Naive thymus-derived CD4-positive, alpha-beta T cell (primary cell): ENCODE results near the gene IPP. TPM values are rescaled to one million over a fixed set of nuclear protein-coding genes. Genes with fewer than 3 reads are reported as not detected.

Experiments
- ATAC-seq: fragments of 150-1000 bp; cut with Tn5 transposase; 2 replicates; pipeline ENCODE4 v1.10.0; 2021; ENCODE audit warnings: mild to moderate bottlenecking, moderate library complexity
- CTCF ChIA-PET: fragments of 350-600 bp; sonication (Branson Sonifier 250); formaldehyde crosslinking; loops from one replicate; lab custom pipeline; 2021; ENCODE audit warnings: antibody characterized with exemption; lab: Charles Lee
- POLR2A ChIA-PET: fragments of 350-600 bp; sonication (Branson Sonifier 250); formaldehyde crosslinking; loops from one replicate; lab custom pipeline; 2021; ENCODE audit warnings: antibody characterized with exemption, inconsistent platforms; lab: Charles Lee
- DNase-seq, 9 donors: peaks; one replicate each; pipeline versions ENCODE4 v3.0.0 to v3.0.0-alpha.2; 2020 to 2022; ENCODE audit warnings: mixed read lengths in 1 of 9
- H3K27ac ChIP-seq: one replicate; pipeline ENCODE4 v1.7.0; 2013; ENCODE audit warnings: mild to moderate bottlenecking, low read depth, low read length, moderate library complexity
- H3K27me3 ChIP-seq, 2 donors: one replicate each; pipeline ENCODE4 v1.7.0; 2013; ENCODE audit warnings: low read length in 2 of 2, mild to moderate bottlenecking in 2 of 2, moderate library complexity in 2 of 2; ENCODE audit not compliant: control insufficient read depth in 2 of 2, insufficient read depth in 2 of 2
- H3K36me3 ChIP-seq, 3 experiments: 1 replicate in 2 of 3; 2 replicates in 1 of 3; pipeline ENCODE4 v1.7.0; 2013; ENCODE audit warnings: low read length in 3 of 3, mild to moderate bottlenecking in 3 of 3, moderate library complexity in 1 of 3; ENCODE audit not compliant: insufficient read depth in 3 of 3, control insufficient read depth in 2 of 3
- H3K4me1 ChIP-seq, 2 donors: one replicate each; pipeline ENCODE4 v1.7.0; 2013; ENCODE audit warnings: low read length in 2 of 2, mild to moderate bottlenecking in 2 of 2, moderate library complexity in 1 of 2; ENCODE audit not compliant: control insufficient read depth in 2 of 2, insufficient read depth in 2 of 2
- H3K4me3 ChIP-seq: 2 replicates; pipeline ENCODE4 v1.7.0; 2013; ENCODE audit warnings: mild to moderate bottlenecking, low read length
- H3K9me3 ChIP-seq, 3 experiments: 1 replicate in 2 of 3; 2 replicates in 1 of 3; pipeline ENCODE4 v1.7.0; 2013; ENCODE audit warnings: low read length in 3 of 3; ENCODE audit not compliant: control insufficient read depth in 2 of 3
- H3K27ac Mint-ChIP-seq, 9 donors: one replicate each; pipeline ENCODE4 v1.8.0; 2020 to 2022; ENCODE audit warnings: mixed read lengths in 9 of 9, mild to moderate bottlenecking in 8 of 9, moderate library complexity in 5 of 9, inconsistent platforms in 2 of 9
- H3K27me3 Mint-ChIP-seq, 5 donors: one replicate each; pipeline ENCODE4 v1.8.0; 2021 to 2022; ENCODE audit warnings: mixed read lengths in 5 of 5, mild to moderate bottlenecking in 1 of 5
- H3K36me3 Mint-ChIP-seq, 5 donors: one replicate each; pipeline ENCODE4 v1.8.0; 2020 to 2022; ENCODE audit warnings: mixed read lengths in 5 of 5, mild to moderate bottlenecking in 3 of 5, inconsistent platforms in 1 of 5
- H3K4me1 Mint-ChIP-seq, 7 donors: one replicate each; pipeline ENCODE4 v1.8.0; 2020 to 2022; ENCODE audit warnings: mixed read lengths in 7 of 7, mild to moderate bottlenecking in 3 of 7, inconsistent platforms in 1 of 7
- H3K4me3 Mint-ChIP-seq, 10 donors: one replicate each; pipeline ENCODE4 v1.8.0; 2020 to 2022; ENCODE audit warnings: mild to moderate bottlenecking in 10 of 10, mixed read lengths in 10 of 10, moderate library complexity in 6 of 10, inconsistent platforms in 2 of 10
- H3K9me3 Mint-ChIP-seq, 11 donors: one replicate each; pipeline ENCODE4 v1.8.0; 2020 to 2022; ENCODE audit warnings: mixed read lengths in 11 of 11, mild to moderate bottlenecking in 4 of 11, inconsistent platforms in 1 of 11, moderate library complexity in 1 of 11
- intact Hi-C, 2 donors: fragments of 100-400 bp; cut with micrococcal nuclease; formaldehyde crosslinking; loops; one replicate each; pipeline ENCODE4 v1.15.1; 2023
- polyA plus RNA-seq, 2 donors: library from polyadenylated mRNA; unstranded; fragments of 300-500 nt; fragmentation: Illumina TruSeq; gene quantifications; one replicate each; pipeline ENCODE4 v1.2.3, GENCODE V29; 2021
- total RNA-seq, 6 experiments: library from RNA in 5 of 6; stranded (reverse) in 5 of 6; gene quantifications; 1 replicate in 5 of 6; 2 replicates in 1 of 6; pipeline ENCODE4 v1.2.3 and lab custom pipeline; 2021 to 2026

The IPP gene
- total and polyA plus RNA-seq, 7 experiments from 2014 or later, result 9.1 to 19.8 (median 12.5) TPM

DNA sequence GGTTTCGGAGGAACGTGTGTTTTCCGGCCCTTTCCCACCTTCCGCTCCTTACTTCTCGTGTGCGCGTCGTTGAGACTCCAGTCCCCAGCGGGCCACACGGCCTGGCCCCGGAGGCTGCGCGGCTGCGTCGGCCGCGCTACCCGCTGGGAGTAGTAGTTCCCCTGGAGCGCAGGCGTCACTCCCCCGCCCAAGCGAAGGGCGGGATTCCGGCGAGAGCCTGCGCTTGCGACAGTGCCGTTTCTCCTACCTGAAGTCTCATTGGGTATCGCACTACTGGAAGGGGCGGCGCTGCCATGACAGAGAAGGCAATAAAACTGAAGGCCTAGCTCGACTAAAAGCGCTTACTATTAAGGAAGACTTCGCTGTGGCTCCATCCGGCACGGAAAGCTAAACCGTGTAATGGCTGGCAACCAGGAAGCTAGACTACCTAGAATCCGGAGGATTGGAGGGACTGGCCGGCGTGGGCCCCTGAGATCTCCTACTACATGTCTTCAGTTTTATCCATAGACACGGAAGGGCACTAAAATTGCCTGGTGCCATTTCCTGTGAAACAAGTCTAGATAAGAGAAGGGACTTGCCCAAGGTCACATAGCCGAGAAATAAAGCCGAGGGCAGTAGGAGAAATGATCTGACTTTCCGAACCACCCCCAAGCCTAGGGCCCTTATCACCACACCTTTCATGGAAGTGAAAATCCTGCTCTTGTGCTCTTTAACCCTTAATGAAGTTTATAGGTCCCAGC is 63.3 kb downstream of the IPP start:
- CTCF ChIA-PET, result interaction anchor here (1.1 kb wide), 2 partner anchors 42 to 140 kb away, joined by 3 read pairs; no protein-coding TSS in a partner anchor
- H3K4me3 ChIP-seq, result peak overlapping the region; percentile 86
- Mint-ChIP-seq H3K27me3 (no peaks in the 10 kb centered on the region), H3K9me3 (no peaks in the 10 kb centered on the region), H3K27ac (peak overlapping the region; percentile 99 to 100 (median 100)), H3K4me3 (peak overlapping the region; percentile 95 to 100 (median 99)), H3K4me1 (peaks cover 21 to 60% (median 45%) of the 10 kb centered on the region in 7 donors), H3K36me3 (peaks cover 0 to 7% (median 0%) of the 10 kb centered on the region in 5 donors)
- peak overlapping the region; percentile 94 for H3K27ac ChIP-seq
- H3K4me1 ChIP-seq, result peaks cover 29 to 33% of the 10 kb centered on the region in 2 donors
- H3K27me3 ChIP-seq, result no peaks in the 10 kb centered on the region
- peaks cover 0 to 8% (median under 1%) of the 10 kb centered on the region in 3 experiments for H3K36me3 ChIP-seq
- POLR2A ChIA-PET, result interaction anchor here (0.6 to 2.6 kb wide), 21 partner anchors 10 to 1474 kb away, joined by 3 to 31 read pairs (median 3); partner anchors contain the start of genes CCDC163, DMAP1, MMACHC and MUTYH
- ATAC-seq (peak; percentile 90), DNase-seq (peak; percentile 88 to 99 (median 97))
- intact Hi-C loops, result loop anchor here (1.0 to 10.0 kb wide), 27 partner anchors 63 to 1712 kb away; partner anchors contain the start of genes DMAP1 (in 2 of the 2), EIF2B3 (in 2 of the 2), IPP (in 2 of the 2) and MAST2 (in 2 of the 2)
- H3K9me3 ChIP-seq, result no peaks in the 10 kb centered on the region

DNA sequence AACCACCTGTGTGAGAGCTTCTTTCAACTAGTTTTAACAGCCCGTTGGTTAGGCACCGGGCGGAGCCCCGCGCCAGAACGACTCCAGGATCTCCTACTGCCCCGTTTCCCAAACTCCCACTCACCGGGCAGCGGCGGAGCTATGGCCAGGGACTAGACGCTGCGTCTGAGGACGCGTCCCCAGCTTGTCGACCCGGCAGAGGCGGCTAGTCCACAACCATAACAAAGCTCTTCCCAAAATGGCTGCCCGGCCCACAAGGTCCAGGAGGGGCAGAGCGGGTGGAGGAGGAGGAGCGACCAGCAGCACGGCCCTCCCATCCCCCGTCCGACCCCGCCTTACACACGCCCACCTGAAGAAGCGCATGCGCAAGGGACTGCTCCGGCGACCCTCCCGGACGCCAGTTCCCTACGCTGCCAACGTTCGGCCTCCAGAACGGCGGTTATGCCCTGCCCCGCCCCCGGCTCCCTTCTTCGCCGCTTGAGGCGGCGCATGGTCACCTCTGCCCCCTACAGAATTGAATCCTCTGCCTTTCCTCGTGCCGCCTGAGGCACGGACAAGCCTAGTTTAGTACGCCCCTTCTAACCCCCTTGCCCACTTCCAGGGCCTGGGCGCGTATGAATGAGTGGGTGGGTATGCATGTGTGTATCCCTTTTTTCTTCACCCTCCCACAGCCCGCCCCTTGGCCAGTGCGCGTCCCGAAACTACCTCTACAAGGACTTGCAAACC is 64.0 kb downstream of the IPP start, which contains the start of gene GPBP1L1:
TSS of gene GPBP1L1 (minus strand) at position 246 of the 726 bp plus-strand sequence. CDS start 27,446 bp downstream, outside the sequence.
- H3K36me3 ChIP-seq, result peaks cover 0 to 7% (median 0%) of the 10 kb centered on the region in 3 experiments
- peak; percentile 94 to 98 (median 97) for DNase-seq
- no peaks in the 10 kb centered on the region for H3K9me3 ChIP-seq
- no peaks in the 10 kb centered on the region for H3K27me3 Mint-ChIP-seq
- intact Hi-C loops, result loop anchor here (1.0 to 10.0 kb wide), 28 partner anchors 64 to 1712 kb away; partner anchors contain the start of genes DMAP1 (in 2 of the 2), EIF2B3 (in 2 of the 2), IPP (in 2 of the 2) and LRRC41 (in 2 of the 2)
- peak within 1 kb of the TSS; percentile 95 to 100 (median 99) for H3K4me3 Mint-ChIP-seq
- CTCF ChIA-PET, result interaction anchor here (0.7 to 1.3 kb wide), 7 partner anchors 13 to 383 kb away, joined by 3 to 4 read pairs (median 3); partner anchors contain the start of gene TESK2
- ATAC-seq, result peak; percentile 85
- H3K4me3 ChIP-seq, result peak within 1 kb of the TSS; percentile 86
- H3K4me1 Mint-ChIP-seq, result peaks cover 21 to 66% (median 50%) of the 10 kb centered on the region in 7 donors
- H3K27ac ChIP-seq, result peak within 1 kb of the TSS; percentile 94
- peak within 1 kb of the TSS; percentile 99 to 100 (median 100) for H3K27ac Mint-ChIP-seq
- POLR2A ChIA-PET, result interaction anchor here (0.5 to 2.6 kb wide), 31 partner anchors 10 to 1473 kb away, joined by 3 to 31 read pairs (median 3); partner anchors contain the start of genes AKR1A1, CCDC163, DMAP1 and LRRC41
- H3K9me3 Mint-ChIP-seq, result no peaks in the 10 kb centered on the region
- H3K36me3 Mint-ChIP-seq, result peaks cover 0 to 6% (median 0%) of the 10 kb centered on the region in 5 donors
- H3K4me1 ChIP-seq, result peaks cover 29 to 35% of the 10 kb centered on the region in 2 donors
- no peaks in the 10 kb centered on the region for H3K27me3 ChIP-seq

DNA sequence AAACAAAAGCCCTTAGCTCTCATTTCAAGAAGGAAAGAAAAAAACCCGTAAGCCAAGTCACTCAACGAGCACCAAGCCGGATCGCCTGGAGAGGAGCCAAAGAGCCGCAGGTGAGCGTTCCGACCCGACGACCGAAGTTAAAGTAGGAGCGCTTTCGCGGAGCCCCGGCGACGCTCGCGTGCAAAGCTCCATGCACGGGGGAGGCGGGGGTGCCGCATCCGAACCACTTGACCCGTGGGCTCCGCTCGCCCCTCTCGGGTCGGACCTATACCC is 64.5 kb downstream of the IPP start:
- ATAC-seq, result no peak
- Mint-ChIP-seq H3K4me1 (peaks cover 26 to 69% (median 53%) of the 10 kb centered on the region in 7 donors), H3K36me3 (peaks cover 0 to 5% (median 0%) of the 10 kb centered on the region in 5 donors), H3K27me3 (no peaks in the 10 kb centered on the region), H3K27ac (peak overlapping the region; percentile 99 to 100 (median 100)), H3K4me3 (peak overlapping the region; percentile 95 to 100 (median 99)), H3K9me3 (no peaks in the 10 kb centered on the region)
- DNase-seq, result peak in 6 of 9 donors; percentile 66 to 76 (median 70)
- H3K36me3 ChIP-seq, result peaks cover 0 to 5% (median 0%) of the 10 kb centered on the region in 3 experiments
- intact Hi-C loops, result loop anchor here (1.0 to 10.0 kb wide), 19 partner anchors 117 to 1711 kb away; partner anchors contain the start of genes DMAP1 (in 2 of the 2), EIF2B3 (in 2 of the 2), LRRC41 (in 2 of the 2) and PLK3 (in 2 of the 2)
- H3K27ac ChIP-seq, result peak overlapping the region; percentile 94
- H3K4me1 ChIP-seq, result peaks cover 34 to 40% of the 10 kb centered on the region in 2 donors
- H3K4me3 ChIP-seq, result peak overlapping the region; percentile 86
- CTCF ChIA-PET, result interaction anchor here (0.6 to 1.3 kb wide), 9 partner anchors 13 to 382 kb away, joined by 3 to 4 read pairs (median 3); partner anchors contain the start of gene TESK2
- no peaks in the 10 kb centered on the region for H3K9me3 ChIP-seq
- POLR2A ChIA-PET, result interaction anchor here (0.5 to 2.6 kb wide), 27 partner anchors 10 to 1473 kb away, joined by 3 to 31 read pairs (median 3); partner anchors contain the start of genes AKR1A1, CCDC163, DMAP1 and LRRC41
- no peaks in the 10 kb centered on the region for H3K27me3 ChIP-seq

DNA sequence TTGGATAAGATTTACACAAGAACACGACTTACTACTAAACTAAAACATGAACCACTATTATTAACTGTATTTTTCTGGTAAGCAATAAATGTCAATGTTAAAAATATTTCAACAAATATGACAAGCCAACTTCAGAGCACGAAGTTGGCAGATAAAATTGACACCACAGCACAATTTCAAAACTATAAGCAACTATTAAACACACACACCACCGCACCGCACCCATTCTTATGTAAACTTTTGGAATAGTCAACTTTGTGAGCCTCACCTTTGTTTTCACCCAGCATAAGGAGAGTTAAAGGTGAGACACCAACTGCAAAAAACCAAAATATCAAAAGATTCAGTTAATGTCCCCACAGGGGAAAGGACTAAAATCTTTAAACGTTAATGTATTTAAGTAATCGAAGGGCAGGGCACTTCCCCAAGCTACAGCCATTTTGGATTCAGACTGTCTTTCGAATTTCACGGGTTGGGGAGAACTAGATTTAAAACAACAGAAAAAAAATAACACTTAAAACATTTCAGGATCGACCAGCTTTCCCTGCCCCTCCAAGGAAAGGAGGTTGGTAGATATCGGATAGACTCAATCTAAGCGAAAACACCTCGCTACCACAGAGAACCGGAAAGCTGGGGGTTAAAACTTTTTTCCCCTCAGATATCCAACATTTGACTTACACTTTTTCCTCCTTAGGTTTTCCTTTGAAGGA is 65.0 kb downstream of the IPP start:
- Mint-ChIP-seq H3K36me3 (peaks cover 0 to 3% (median 0%) of the 10 kb centered on the region in 5 donors), H3K4me1 (peaks cover 31 to 72% (median 56%) of the 10 kb centered on the region in 7 donors), H3K27me3 (no peaks in the 10 kb centered on the region), H3K9me3 (no peaks in the 10 kb centered on the region), H3K4me3 (peak overlapping the region; percentile 95 to 100 (median 99)), H3K27ac (peak overlapping the region; percentile 99 to 100 (median 100))
- ChIA-PET CTCF (interaction anchor here (0.6 to 1.3 kb wide), 9 partner anchors 13 to 382 kb away, joined by 3 to 4 read pairs (median 3); partner anchors contain the start of gene TESK2), POLR2A (interaction anchor here (0.5 to 2.6 kb wide), 23 partner anchors 10 to 1053 kb away, joined by 3 to 31 read pairs (median 4); partner anchors contain the start of genes AKR1A1, CCDC163, LRRC41 and MMACHC)
- DNase-seq (no peak), ATAC-seq (no peak)
- no peaks in the 10 kb centered on the region for H3K27me3 ChIP-seq
- no peaks in the 10 kb centered on the region for H3K9me3 ChIP-seq
- H3K4me1 ChIP-seq, result peaks cover 39 to 42% of the 10 kb centered on the region in 2 donors
- peak overlapping the region; percentile 94 for H3K27ac ChIP-seq
- intact Hi-C loops, result loop anchor here (1.0 to 10.0 kb wide), 20 partner anchors 117 to 1711 kb away; partner anchors contain the start of genes DMAP1 (in 2 of the 2), EIF2B3 (in 2 of the 2), LRRC41 (in 2 of the 2) and PLK3 (in 2 of the 2)
- H3K4me3 ChIP-seq, result peak overlapping the region; percentile 86
- H3K36me3 ChIP-seq, result peaks cover 0 to 5% (median 0%) of the 10 kb centered on the region in 3 experiments

DNA sequence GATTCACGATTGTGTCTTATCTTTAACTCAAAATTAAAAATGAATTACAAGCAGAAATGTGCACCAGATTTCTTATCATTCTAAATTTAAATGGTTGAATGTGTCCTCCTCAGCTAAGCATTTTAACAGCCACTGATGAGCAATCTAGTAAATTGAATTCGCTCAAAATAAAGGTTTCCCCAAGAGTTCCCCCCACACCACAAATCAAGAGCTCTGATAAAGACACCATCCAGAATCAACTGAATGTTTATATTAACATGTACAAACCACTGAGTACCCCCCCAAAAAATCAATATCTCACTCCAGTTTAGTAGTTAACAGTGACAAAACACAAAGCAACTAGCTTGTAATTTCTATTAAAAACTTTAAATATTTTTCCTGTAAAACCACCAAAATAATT is 66.1 kb downstream of the IPP start:
- Histone ChIP-seq H3K36me3 (peaks cover 0 to 5% (median 0%) of the 10 kb centered on the region in 3 experiments), H3K27me3 (no peaks in the 10 kb centered on the region), H3K9me3 (no peaks in the 10 kb centered on the region), H3K4me3 (no peak overlapping the region), H3K27ac (no peak overlapping the region), H3K4me1 (peaks cover 39 to 44% of the 10 kb centered on the region in 2 donors)
- Mint-ChIP-seq H3K9me3 (no peaks in the 10 kb centered on the region), H3K36me3 (peaks cover 0 to 3% (median 0%) of the 10 kb centered on the region in 5 donors), H3K4me3 (peak overlapping the region; percentile 76 to 100 (median 99)), H3K27ac (peak overlapping the region in 4 of 9 donors; percentile 34 to 100 (median 81)), H3K27me3 (no peaks in the 10 kb centered on the region), H3K4me1 (peaks cover 32 to 78% (median 59%) of the 10 kb centered on the region in 7 donors)
- ATAC-seq (no peak), DNase-seq (no peak)
- intact Hi-C loops, result loop anchor here (10.0 kb wide), 3 partner anchors 910 to 1710 kb away; partner anchors contain the start of genes ATP6V0B (in 1 of the 2), B4GALT2 (in 1 of the 2), DPH2 (in 1 of the 2) and ERI3 (in 1 of the 2)
- ChIA-PET CTCF (no interaction called here), POLR2A (interaction anchor here (1.6 to 2.0 kb wide), 3 partner anchors 11 to 65 kb away, joined by 4 to 12 read pairs (median 7); no protein-coding TSS in a partner anchor)
